ENCODE measurements around the gene DLAT.

DNA sequence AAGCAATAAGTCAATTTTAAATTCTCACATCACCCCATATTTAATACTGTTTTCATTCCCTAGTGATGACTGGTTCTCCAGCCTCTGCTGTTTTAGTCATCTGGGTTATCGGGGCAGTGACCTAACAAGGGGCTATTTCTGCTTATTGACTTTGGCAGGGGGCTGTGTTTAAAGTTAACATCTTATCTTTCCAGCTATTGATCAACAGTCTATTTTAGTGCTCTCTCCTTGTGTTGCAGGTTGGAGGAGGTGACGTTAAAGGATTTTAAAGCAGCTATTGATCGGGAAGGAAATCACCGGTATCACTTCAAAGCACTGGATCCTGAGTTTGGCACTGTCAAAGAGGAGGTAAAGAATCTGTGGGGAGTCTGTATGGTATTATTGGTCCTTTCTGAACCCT, 7.7 kb upstream of the DLAT start:
- TF ChIP-seq CTCF (IDR thresholded peaks at IDR 0.05; ENCODE audit: insufficient read depth, low read depth, low read length) (no peak), EZH2 (IDR thresholded peaks at IDR 0.05; ENCODE audit: insufficient read depth, low read length) (no peak)

Data from astrocyte (in vitro differentiated cells and primary cell).